T-helper 22 cell (primary cell): ENCODE data around the gene SPECC1L.
A peak's percentile ranks its signal among the peaks of the same experiment; 100 is the strongest.
"Not testable (repeated sequence)": the region's sequence is repeated elsewhere in the genome, so short reads cannot be mapped to it uniquely, and the experiment has no call there.

ENCODE experiments used
- DNase-seq: peaks from one replicate; pipeline ENCODE4 v3.0.0-alpha.2; 2020; ENCODE audit warnings: low read depth

SPECC1L gene

DNA sequence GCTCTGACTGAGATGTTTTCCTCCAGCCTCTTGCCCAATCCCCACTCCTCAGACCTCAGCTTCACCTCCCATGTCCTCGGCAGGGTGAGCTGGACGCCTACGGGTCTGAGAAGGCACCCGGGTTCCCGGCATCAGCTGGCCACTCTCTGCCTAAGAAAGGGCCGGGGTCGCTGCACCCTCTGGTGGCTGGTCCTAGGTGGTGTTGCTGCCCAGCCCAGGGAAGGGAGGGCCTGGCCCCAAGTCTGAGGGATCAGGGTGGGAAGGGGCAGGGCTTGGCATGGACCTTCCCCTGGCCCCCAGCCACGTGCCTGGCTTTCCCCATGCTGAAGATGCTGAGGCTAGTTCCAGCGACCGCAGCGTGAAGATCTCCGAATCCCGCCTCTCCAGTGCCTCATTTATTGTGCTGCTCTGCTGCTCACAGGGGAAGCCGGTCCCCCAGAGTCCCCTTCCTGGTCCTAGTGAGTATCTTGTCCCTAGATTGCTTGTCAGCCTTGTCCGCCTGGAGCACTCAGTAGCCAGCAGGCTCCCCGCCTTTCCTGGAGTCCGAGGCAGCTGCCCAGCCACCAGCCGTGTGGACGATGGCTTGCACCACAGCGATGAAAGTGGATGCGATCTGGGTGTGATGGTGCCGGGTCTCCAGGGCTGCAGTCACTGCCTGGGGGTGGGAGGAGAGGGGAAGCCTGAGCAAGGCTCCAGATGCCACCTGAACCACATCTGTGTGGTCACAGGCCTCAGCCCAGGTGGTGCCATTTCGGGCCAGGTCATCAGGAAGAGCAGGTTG is 22.9 kb upstream of the SPECC1L start:
- no peak for DNase-seq

- DNase-seq: not testable (repeated sequence)
Measured at GRCh38 chr22:24248611-24249010, 22.0 kb upstream of the SPECC1L start.

DNA sequence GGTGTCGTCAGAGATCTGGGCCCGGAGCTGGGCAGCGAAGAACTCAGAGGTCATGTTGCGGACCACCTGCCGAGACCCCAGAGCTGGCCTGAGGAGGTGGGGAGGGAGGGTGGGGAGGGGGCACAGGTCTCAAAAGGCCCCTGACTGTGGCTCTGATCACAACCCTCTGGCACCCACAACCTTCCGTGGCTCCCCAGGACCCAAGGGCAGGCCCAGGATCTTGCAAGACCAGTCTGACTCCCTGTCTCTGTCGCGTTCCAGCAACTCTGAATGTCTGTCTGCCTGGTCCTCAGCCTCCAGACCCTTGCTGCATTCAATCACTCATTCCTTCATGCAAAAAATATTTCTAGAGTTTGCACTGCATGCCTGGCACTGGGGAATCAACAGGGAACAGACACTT is 21.2 kb upstream of the SPECC1L start:
- DNase-seq: not testable (repeated sequence)

GRCh38 chr22:24251286-24251685 is 19.3 kb upstream of the SPECC1L start:
- DNase-seq: not testable (repeated sequence)

DNA sequence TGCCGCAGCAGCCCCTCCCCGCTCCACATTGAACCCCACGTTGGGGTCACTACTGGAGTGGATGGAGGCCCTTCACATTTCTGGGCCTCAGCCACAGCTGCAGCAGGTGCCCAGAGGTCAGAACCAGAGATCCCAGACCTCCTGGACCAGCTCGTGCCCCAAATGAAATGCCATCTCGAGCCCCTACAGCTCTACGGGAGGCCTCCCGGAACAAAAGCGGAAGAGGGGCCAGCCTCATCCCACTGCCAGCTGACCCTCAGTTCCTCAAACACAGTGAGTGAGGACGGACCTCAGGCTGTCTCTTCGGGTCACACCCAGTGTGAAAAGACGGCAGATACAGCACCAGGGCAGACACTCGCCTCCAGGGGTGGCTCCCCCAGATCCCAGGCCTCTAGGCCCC is 17.5 kb upstream of the SPECC1L start:
- not testable (repeated sequence) for DNase-seq

DNA sequence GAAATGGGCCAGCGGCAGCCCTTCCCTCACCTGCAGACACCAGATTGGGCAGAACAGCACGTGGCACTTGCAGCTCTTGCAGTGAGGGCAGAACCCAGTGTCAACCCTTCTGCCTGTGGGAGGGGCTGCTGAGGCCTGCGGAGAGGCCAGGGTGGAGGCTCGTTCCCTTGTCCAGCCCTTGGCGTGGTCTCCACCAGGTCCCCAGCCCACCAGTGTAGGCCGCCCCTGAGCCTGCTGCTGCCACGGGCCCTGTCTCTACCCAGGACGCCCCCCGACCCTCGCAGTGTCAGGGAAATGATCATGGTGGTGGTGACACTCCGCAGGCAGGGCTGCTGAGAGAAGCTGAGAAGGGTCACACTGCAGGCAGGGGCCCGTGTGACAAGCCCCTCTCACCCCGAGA is 14.5 kb upstream of the SPECC1L start:
- not testable (repeated sequence) for DNase-seq

DNA sequence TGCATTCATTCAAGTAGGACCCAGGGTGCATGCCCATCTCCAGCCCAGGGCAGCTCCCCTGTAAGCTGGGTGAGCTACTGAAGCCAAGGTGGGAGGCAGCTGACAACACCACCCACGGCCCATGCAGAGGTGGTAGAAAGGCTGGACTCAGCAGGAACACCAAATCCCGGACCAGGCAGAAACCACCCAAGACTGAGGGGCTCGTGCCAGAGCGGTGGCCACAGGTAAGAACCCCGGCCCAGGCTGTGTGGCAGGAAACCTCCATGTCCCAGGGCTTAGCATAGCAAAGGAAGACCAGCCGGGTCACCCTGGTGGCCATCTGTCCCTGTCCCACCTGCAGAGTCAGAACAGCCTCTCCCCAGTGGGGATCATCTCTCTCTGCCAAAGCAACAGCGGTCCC is 13.9 kb upstream of the SPECC1L start:
- not testable (repeated sequence) for DNase-seq

GRCh38 chr22:24259459-24259858 is 11.2 kb upstream of the SPECC1L start:
- peak; percentile 12 for DNase-seq

GRCh38 chr22:24262185-24262749 is 8.4 kb upstream of the SPECC1L start:
- DNase-seq: not testable (repeated sequence)

GRCh38 chr22:24263479-24263878 is 7.2 kb upstream of the SPECC1L start:
- not testable (repeated sequence) for DNase-seq

- not testable (repeated sequence) for DNase-seq
Measured at GRCh38 chr22:24264329-24264896, 6.2 kb upstream of the SPECC1L start.

GRCh38 chr22:24265734-24266133 is 4.9 kb upstream of the SPECC1L start:
- DNase-seq: no peak

DNA sequence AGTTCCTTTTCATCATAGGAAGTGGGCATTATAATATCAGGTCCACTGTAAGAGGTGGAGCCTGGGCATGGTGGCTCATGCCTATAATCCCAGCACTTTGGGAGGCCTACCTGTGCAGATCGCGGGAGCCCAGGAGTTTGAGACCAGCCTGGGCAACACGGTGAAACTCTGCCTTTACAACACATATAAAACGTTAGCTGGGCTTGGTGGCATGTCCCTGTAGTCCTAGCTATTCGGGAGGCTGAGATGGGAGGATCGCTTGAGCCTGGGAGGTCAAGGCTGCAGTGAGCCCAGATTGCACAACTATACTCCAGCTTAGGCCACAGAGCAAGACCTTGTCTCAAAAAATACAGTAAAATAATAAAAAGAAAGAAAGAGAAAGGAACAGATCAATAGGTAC is 4.1 kb upstream of the SPECC1L start:
- DNase-seq: not testable (repeated sequence)

- DNase-seq: no peak
Measured at GRCh38 chr22:24271386-24271854, 789 bp downstream of the SPECC1L start.

DNA sequence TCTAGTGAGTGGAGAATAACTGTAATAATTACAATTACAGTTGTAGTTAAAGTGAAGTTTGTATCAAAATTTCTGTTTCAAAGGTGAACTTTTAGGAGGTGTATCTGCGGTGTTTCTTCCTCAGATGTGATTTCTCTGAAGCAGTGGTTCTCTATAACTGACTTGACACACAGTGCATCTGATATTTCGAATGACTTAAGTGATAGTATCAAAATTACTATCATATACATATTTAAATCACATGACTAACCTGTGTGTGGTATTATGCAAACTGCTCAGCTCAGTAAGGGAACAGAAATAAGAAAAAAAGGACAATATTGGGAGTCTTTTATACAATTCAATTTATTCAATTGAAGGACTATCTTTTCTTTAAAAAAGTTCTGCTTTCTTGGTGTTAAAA is 2.4 kb downstream of the SPECC1L start:
- DNase-seq: not testable (repeated sequence)

GRCh38 chr22:24273906-24274305 is 3.3 kb downstream of the SPECC1L start:
- DNase-seq: not testable (repeated sequence)

- not testable (repeated sequence) for DNase-seq
Measured at GRCh38 chr22:24274696-24275405, 4.2 kb downstream of the SPECC1L start.

- not testable (repeated sequence) for DNase-seq
Measured at GRCh38 chr22:24280363-24280762, 9.7 kb downstream of the SPECC1L start.

- DNase-seq: no peak
Measured at GRCh38 chr22:24282401-24282800, 11.8 kb downstream of the SPECC1L start.

DNA sequence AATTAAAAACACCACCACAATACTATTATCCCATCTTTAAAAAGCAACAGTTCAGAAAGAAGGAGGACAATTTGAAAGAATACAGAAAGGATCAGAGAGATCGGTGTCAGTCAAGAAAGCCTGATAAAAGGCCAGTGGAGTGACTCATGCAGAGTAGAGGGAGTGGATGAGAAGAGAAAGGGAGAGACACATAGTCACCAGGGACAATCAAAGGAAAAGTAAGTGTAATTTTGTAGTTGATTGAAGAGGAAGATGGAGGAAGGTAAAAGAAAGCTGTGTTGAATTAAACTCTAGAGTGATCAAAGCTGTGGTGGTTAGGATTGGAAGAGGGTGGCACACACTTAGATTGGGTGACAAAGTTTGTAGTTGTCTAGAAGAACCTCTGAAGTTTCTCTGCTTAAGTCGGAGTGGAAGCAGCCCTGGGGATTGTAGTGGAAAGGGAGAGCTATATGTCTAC is 14.1 kb downstream of the SPECC1L start:
- no peak for DNase-seq

- no peak for DNase-seq
Measured at GRCh38 chr22:24285245-24285644, 14.6 kb downstream of the SPECC1L start.

DNA sequence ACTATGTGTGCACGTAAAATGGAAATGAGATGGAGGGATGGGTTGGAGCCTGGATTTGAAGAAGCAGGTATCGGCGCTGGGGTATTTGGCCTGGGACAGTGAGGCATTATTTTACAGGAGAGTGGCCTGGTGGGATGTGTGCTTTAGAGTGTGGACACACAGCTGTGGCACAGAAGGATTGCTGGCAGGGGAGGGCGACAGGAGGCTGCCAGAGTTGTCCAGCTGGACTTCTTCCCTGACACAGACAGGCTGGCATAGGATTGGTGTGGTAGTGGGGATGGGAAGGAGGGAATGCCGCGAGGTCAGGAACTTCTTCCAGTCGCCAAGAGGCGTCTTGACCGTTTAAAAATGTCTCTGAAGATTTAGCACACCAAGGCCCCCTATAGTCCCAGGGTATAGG is 16.6 kb downstream of the SPECC1L start:
- DNase-seq: not testable (repeated sequence)
